Thoracic aorta (tissue), 2 donors: ENCODE data around the gene PPL. TPM values are rescaled to one million over a fixed set of nuclear protein-coding genes. Genes with fewer than 3 reads are reported as not detected.

Experiments
- ATAC-seq: fragments of 150-250 bp; one replicate; pipeline ENCODE4 v1.8.0; 2017; ENCODE audit warnings: low read depth; ENCODE audit not compliant: insufficient number of reproducible peaks, low FRiP score
- DNase-seq: peaks from one replicate; pipeline ENCODE4 v3.0.0-alpha.2; 2020; ENCODE audit warnings: low spot score
- H3K27ac ChIP-seq, 2 donors: fragments of 200-600 bp; sonication (generic); 1 replicate in 1 of 2; 2 replicates in 1 of 2; pipeline ENCODE4 v1.5.1; 2016; ENCODE audit warnings: mild to moderate bottlenecking in 2 of 2, moderate library complexity in 2 of 2
- H3K27me3 ChIP-seq: fragments of 200-600 bp; sonication (generic); replicated peaks from 2 replicates; pipeline ENCODE4 v1.6.0; 2016; ENCODE audit warnings: mild to moderate bottlenecking; ENCODE audit not compliant: insufficient read depth
- H3K36me3 ChIP-seq: fragments of 200-600 bp; sonication (generic); one replicate; pipeline ENCODE4 v1.5.1; 2016
- H3K4me1 ChIP-seq, 2 donors: fragments of 200-600 bp; sonication (generic); 1 replicate in 1 of 2; 2 replicates in 1 of 2; pipeline versions ENCODE4 v1.5.1 to v1.6.0; 2016; ENCODE audit warnings: low read depth in 2 of 2, mild to moderate bottlenecking in 1 of 2; ENCODE audit not compliant: control insufficient read depth in 1 of 2
- H3K4me3 ChIP-seq: fragments of 200-600 bp; sonication (generic); 2 replicates; pipeline ENCODE4 v1.5.1; 2016; ENCODE audit warnings: mild to moderate bottlenecking
- H3K9me3 ChIP-seq: fragments of 200-600 bp; sonication (generic); 2 replicates; pipeline ENCODE4 v1.5.1; 2016
- CTCF ChIP-seq: fragments of 200-600 bp; sonication (generic); IDR thresholded peaks from one replicate; pipeline ENCODE4 v1.5.1; 2019; ENCODE audit warnings: antibody characterized with exemption
- total RNA-seq, 2 donors: library from RNA; depleted of rRNA; stranded (reverse); fragments of >200 nt; gene quantifications; one replicate each; pipeline versions ENCODE4 v1.1.0 to v1.2.3, GENCODE V29; 2016

Gene PPL
- total RNA-seq, 2 donors from 2014 or later, result 22.6 to 28.8 TPM

- no peak for DNase-seq
- no peak for ATAC-seq
- Histone ChIP-seq H3K4me1 (no peaks in the 10 kb centered on the region), H3K4me3 (no peak overlapping the region), H3K27ac (no peak overlapping the region), H3K9me3 (no peaks in the 10 kb centered on the region), H3K27me3 (no peaks in the 10 kb centered on the region), H3K36me3 (peaks cover 52% of the 10 kb centered on the region)
- TF ChIP-seq CTCF, result no peak
Observed at GRCh38 chr16:4837733-4838501, 99.0 kb downstream of the PPL start.

GRCh38 chr16:4836727-4837126, 100.2 kb downstream of the PPL start:
- Histone ChIP-seq H3K4me1 (no peaks in the 10 kb centered on the region), H3K4me3 (no peak overlapping the region), H3K36me3 (peaks cover 57% of the 10 kb centered on the region), H3K27ac (no peak overlapping the region), H3K27me3 (no peaks in the 10 kb centered on the region), H3K9me3 (no peaks in the 10 kb centered on the region)
- no peak for TF ChIP-seq CTCF
- no peak for DNase-seq
- ATAC-seq, result no peak

- Histone ChIP-seq H3K4me1 (no peaks in the 10 kb centered on the region), H3K9me3 (no peaks in the 10 kb centered on the region), H3K4me3 (no peak overlapping the region), H3K27me3 (no peaks in the 10 kb centered on the region), H3K27ac (no peak overlapping the region), H3K36me3 (peaks cover 67% of the 10 kb centered on the region)
- ATAC-seq (no peak), DNase-seq (no peak)
- no peak for TF ChIP-seq CTCF
Observed at GRCh38 chr16:4833584-4833983, 103.4 kb downstream of the PPL start.

- TF ChIP-seq CTCF, result no peak
- H3K27ac ChIP-seq, result no peak overlapping the region
- no peaks in the 10 kb centered on the region for H3K4me1 ChIP-seq
- no peak for ATAC-seq
- H3K4me3 ChIP-seq, result no peak overlapping the region
- H3K36me3 ChIP-seq, result peaks cover 69% of the 10 kb centered on the region
- H3K27me3 ChIP-seq, result no peaks in the 10 kb centered on the region
- H3K9me3 ChIP-seq, result no peaks in the 10 kb centered on the region
- DNase-seq, result no peak
Observed at GRCh38 chr16:4832698-4833343, 104.1 kb downstream of the PPL start.

Other genes starting within 250 kb of the PPL start
- 10 to 100 TPM; 16.8 to 24.0 TPM for gene NUDT16L1, start 243.6 kb downstream of the PPL start, total RNA-seq
- 10 to 100 TPM; 29.8 to 41.8 TPM for gene ANKS3, start 202.9 kb downstream of the PPL start, total RNA-seq
- not detected for gene DNAAF8, start 202.6 kb downstream of the PPL start, total RNA-seq
- 10 to 100 TPM in 1 of 2 donors, 1 to 10 TPM in 1; 6.1 to 21.2 TPM for gene ZNF500, start 170.0 kb downstream of the PPL start, total RNA-seq
- not detected for gene SEPTIN12, start 148.8 kb downstream of the PPL start, total RNA-seq
- gene SMIM22, start 141.8 kb downstream of the PPL start, total RNA-seq, result not detected
- gene ROGDI, start 134.5 kb downstream of the PPL start, total RNA-seq, result 10 to 100 TPM in 1 of 2 donors, 1 to 10 TPM in 1; 4.2 to 23.7 TPM
- gene GLYR1, start 89.9 kb downstream of the PPL start, total RNA-seq, result 10 to 100 TPM; 28.4 to 59.5 TPM
- gene UBN1, start 89.7 kb downstream of the PPL start, total RNA-seq, result 10 to 100 TPM; 27.1 to 37.0 TPM
- gene SEC14L5, start 21.2 kb upstream of the PPL start, total RNA-seq, result 1 to 10 TPM in 1 of 2 donors, under 1 TPM in 1; 0.92 to 4.6 TPM
- gene NAGPA, start 96.8 kb upstream of the PPL start, total RNA-seq, result 10 to 100 TPM; 35.3 to 55.2 TPM
- gene C16orf89, start 128.8 kb upstream of the PPL start, total RNA-seq, result 10 to 100 TPM; 11.6 to 21.4 TPM
- 10 to 100 TPM; 24.1 to 36.7 TPM for gene ALG1, start 134.7 kb upstream of the PPL start, total RNA-seq
- 10 to 100 TPM in 1 of 2 donors, 1 to 10 TPM in 1; 6.8 to 14.9 TPM for gene EEF2KMT, start 160.6 kb upstream of the PPL start, total RNA-seq